Bone marrow (tissue), 2 donors: ENCODE results near the gene GULP1.
A peak's percentile ranks its signal among the peaks of the same experiment; 100 is the strongest.
"Not testable (repeated sequence)": the region's sequence is repeated elsewhere in the genome, so short reads cannot be mapped to it uniquely, and the experiment has no call there.

Source experiments
- DNase-seq, 2 donors: peaks; one replicate each; lab custom pipeline; 2025; lab: John Stamatoyannopoulos, UW

GULP1 gene

GRCh38 chr2:188416367-188416766, 124.7 kb downstream of the GULP1 start:
- no peak for DNase-seq

GRCh38 chr2:188422726-188423125, 131.1 kb downstream of the GULP1 start:
- no peak for DNase-seq

- no peak for DNase-seq
These were observed 133.6 kb downstream of the GULP1 start for GRCh38 chr2:188425266-188425665.

- no peak for DNase-seq
These were observed 134.4 kb downstream of the GULP1 start for GRCh38 chr2:188426121-188426520.

GRCh38 chr2:188430705-188431104, 139.0 kb downstream of the GULP1 start:
- no peak for DNase-seq

GRCh38 chr2:188434018-188434417, 142.3 kb downstream of the GULP1 start:
- DNase-seq: no peak

- peak in 1 of 2 donors; percentile 1 for DNase-seq
These were observed 143.4 kb downstream of the GULP1 start for GRCh38 chr2:188435115-188435514.

GRCh38 chr2:188437537-188437936, 145.9 kb downstream of the GULP1 start:
- DNase-seq: no peak

- DNase-seq: no peak
These were observed 148.3 kb downstream of the GULP1 start for GRCh38 chr2:188439986-188440385.

- no peak for DNase-seq
These were observed 149.2 kb downstream of the GULP1 start for GRCh38 chr2:188440849-188441248.

GRCh38 chr2:188441288-188441947, 149.7 kb downstream of the GULP1 start:
- DNase-seq: no peak

- no peak for DNase-seq
These were observed 151.5 kb downstream of the GULP1 start for GRCh38 chr2:188443207-188443606.

- no peak for DNase-seq
These were observed 152.6 kb downstream of the GULP1 start for GRCh38 chr2:188444106-188444835.

- DNase-seq: no peak
These were observed 157.9 kb downstream of the GULP1 start for GRCh38 chr2:188449561-188449960.

- no peak for DNase-seq
These were observed 158.3 kb downstream of the GULP1 start for GRCh38 chr2:188449971-188450370.

GRCh38 chr2:188450732-188451483, 159.2 kb downstream of the GULP1 start:
- no peak for DNase-seq

GRCh38 chr2:188452084-188452483, 160.4 kb downstream of the GULP1 start:
- no peak for DNase-seq

GRCh38 chr2:188456114-188456909, 164.6 kb downstream of the GULP1 start:
- DNase-seq: no peak

- no peak for DNase-seq
These were observed 167.4 kb downstream of the GULP1 start for GRCh38 chr2:188459061-188459460.

GRCh38 chr2:188466078-188466477, 174.4 kb downstream of the GULP1 start:
- DNase-seq: not testable (repeated sequence)

- no peak for DNase-seq
These were observed 175.1 kb downstream of the GULP1 start for GRCh38 chr2:188466761-188467160.

- no peak for DNase-seq
These were observed 179.5 kb downstream of the GULP1 start for GRCh38 chr2:188471166-188471565.
